ENCODE measurements around the gene LIME1. TPM values are rescaled to one million over a fixed set of nuclear protein-coding genes. Genes with fewer than 3 reads are reported as not detected.

Gene LIME1
- total and polyA plus RNA-seq, 2 of the 8 experiments (the other 6 are each of a cell fraction or from before 2014, with no cell fraction given): 4.5 to 5.9 TPM

DNA sequence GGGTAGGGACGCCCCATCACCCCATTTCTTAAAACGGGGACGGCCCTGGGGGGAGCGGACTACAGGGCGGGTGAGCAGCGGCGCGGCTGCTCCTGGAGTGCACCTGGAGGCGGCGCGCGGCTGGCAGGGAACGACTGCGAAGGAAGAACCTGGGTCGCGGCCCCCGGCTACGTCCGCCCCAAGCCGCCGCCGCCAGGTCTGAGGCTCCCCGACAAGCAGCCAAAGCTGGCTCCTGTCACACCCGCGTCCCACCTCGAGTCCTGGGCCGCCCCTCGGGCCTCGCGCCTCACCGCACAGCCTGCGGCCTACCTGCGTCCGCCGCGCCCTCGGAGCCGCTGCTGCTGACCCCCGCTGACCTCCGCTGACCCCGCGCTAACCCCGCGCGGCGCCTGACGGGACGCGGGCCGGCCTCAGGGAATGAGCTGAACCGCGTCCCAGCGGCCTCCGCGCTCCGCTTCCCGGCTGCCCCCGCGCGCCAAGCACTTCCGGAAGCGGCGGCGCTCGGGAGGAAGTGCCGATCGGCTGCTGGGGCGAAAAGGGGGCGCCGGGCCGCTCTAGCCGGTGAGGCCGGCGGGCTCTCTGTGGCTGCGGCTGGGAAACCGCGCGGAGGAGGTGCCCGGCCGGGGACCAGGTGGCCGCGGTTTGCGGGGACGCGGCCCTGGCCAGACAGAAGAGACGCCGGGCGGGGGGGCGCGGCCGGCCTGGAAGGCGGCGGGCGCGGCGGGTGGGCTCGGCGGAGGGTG is 28.7 kb upstream of the LIME1 start, which contains the start of the genes ARFRP1 and ZGPAT (continued):
- TF ChIP-seq TBP (IDR thresholded peaks at IDR 0.05; ENCODE audit: low read depth, low read length) (peak; percentile 35; the same call in 1 of the 2 replicates), GTF2F1 (IDR thresholded peaks at IDR 0.05; ENCODE audit: borderline replicate concordance, low read depth, low read length) (no peak), KDM5A (IDR thresholded peaks at IDR 0.05; ENCODE audit: low read length) (no peak), CBX8 (IDR thresholded peaks at IDR 0.05; ENCODE audit: borderline replicate concordance, low read depth, low read length) (no peak), RBBP5 (IDR thresholded peaks at IDR 0.05; ENCODE audit: borderline replicate concordance, low read depth, low read length) (peak; percentile 47; the same call in 1 of the 2 replicates), ZNF274 (IDR thresholded peaks at IDR 0.05; ENCODE audit: borderline replicate concordance, extremely low read depth, low read length) (no peak), SAP30 (IDR thresholded peaks at IDR 0.05; ENCODE audit: insufficient read depth, insufficient replicate concordance, low read length) (no peak), RNF2 (IDR thresholded peaks at IDR 0.05; ENCODE audit: borderline replicate concordance, low read depth, low read length, missing control alignments, poor library complexity, severe bottlenecking) (no peak), POLR2AphosphoS5 (IDR thresholded peaks at IDR 0.05; ENCODE audit: low read depth, low read length) (0 out of 2 replicates have a peak, but pooled peaks have one; percentile 23), TAF7 (optimal IDR thresholded peaks at IDR 0.05; ENCODE audit: borderline replicate concordance, low read depth, low read length) (peak; percentile 22), SP1 (IDR thresholded peaks at IDR 0.05; ENCODE audit: low read depth, low read length) (no peak), YY1 (IDR thresholded peaks at IDR 0.05; ENCODE audit: low read depth, low read length) (no peak), SP2 (IDR thresholded peaks at IDR 0.05; ENCODE audit: low read length) (peak; percentile 28; the same call in 1 of the 2 replicates)
